Mammary epithelial cell (primary cell): Measurements from ENCODE around the gene PGLYRP2.

Experiments
- CTCF ChIP-seq, 2 donors: IDR thresholded peaks in 1 of 2; conservative IDR thresholded peaks in 1 of 2; 2 replicates each; pipeline ENCODE4 v1.5.1; 2011 to 2012; ENCODE audit warnings: inconsistent platforms in 2 of 2, low read length in 2 of 2, mild to moderate bottlenecking in 2 of 2, control low read depth in 1 of 2, low read depth in 1 of 2; ENCODE audit not compliant: insufficient read depth in 1 of 2; ENCODE audit errors: extremely low read depth in 1 of 2
- EZH2 ChIP-seq: IDR thresholded peaks from 2 replicates; pipeline ENCODE4 v1.6.1; 2012; ENCODE audit warnings: low read length, inconsistent platforms, borderline replicate concordance

DNA sequence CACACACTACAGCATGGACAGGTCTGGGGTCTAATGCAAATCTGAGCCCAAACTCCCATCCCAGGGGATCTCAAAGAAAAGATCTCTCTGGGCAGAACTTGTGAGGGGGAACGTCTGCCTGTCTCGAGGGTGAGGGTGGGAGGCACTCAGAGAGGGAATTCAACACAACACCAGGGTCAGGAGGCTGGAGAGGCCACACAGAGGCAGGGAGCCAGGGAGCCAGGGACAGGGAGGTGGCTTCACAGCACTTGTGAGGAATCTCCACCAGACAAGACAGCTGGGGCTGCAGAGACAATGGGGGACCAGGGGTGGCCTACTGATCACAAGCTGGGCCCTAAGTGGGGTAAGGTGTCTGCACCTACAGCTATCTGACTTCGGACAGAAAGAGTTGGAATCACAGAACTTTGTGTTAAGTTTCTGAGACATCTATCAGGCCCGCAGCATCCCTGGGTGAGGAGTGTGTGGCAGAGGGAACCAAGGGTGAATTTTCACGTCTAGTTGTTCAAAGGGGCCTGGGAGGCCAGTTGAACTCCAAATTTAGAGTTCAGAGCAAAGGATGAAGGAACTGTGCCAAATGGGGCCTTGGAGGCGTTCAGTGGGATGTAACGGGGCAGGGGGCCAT is 47.8 kb downstream of the PGLYRP2 start:
- TF ChIP-seq CTCF (conservative IDR thresholded peaks at IDR 0.05 in 1 of 2, IDR thresholded peaks at IDR 0.05 in 1 of 2; ENCODE audit: extremely low read depth in 1 of 2, insufficient read depth in 1 of 2, low read depth in 1 of 2, low read length in 2 of 2) (no peak), EZH2 (no peak)
